Iris pigment epithelial cell (primary cell): ENCODE results near the gene WDR18.

Experiments
- DNase-seq: peaks from one replicate; pipeline ENCODE4 v3.0.0-alpha.2; 2011; ENCODE audit warnings: low read depth

The WDR18 gene

GRCh38 chr19:984165-984967, at the start of gene WDR18:
Gene WDR18 (plus strand): TSS chr19:984345. CDS start chr19:984354, 9 bp downstream.
- peak; percentile 86 for DNase-seq

- DNase-seq = peak; percentile 70
Observed at GRCh38 chr19:934865-935479, 49.2 kb upstream of the WDR18 start.

- no peak for DNase-seq
Observed at GRCh38 chr19:936175-936546, 48.0 kb upstream of the WDR18 start.

DNA sequence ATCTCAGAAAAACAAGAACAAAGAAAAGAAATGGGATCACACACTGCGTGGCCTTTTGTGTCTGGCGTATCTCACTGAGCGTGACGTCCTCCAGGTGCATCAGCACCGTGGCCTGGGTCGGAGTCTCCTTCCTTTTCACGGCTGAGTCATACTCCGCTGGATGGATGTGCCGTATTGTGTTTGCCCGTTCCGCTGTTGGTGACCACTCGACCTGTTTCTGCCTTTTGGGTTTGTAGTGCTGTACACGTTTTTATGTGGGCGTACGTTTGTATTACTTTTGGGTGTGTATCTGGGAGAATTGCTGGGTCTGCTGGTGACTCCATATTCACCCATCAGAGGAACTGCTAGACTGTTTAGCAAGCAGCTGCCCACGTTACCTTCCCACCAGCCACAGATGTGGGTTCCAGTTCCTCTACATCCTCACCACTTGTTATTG, 46.9 kb upstream of the WDR18 start:
- DNase-seq = no peak

DNA sequence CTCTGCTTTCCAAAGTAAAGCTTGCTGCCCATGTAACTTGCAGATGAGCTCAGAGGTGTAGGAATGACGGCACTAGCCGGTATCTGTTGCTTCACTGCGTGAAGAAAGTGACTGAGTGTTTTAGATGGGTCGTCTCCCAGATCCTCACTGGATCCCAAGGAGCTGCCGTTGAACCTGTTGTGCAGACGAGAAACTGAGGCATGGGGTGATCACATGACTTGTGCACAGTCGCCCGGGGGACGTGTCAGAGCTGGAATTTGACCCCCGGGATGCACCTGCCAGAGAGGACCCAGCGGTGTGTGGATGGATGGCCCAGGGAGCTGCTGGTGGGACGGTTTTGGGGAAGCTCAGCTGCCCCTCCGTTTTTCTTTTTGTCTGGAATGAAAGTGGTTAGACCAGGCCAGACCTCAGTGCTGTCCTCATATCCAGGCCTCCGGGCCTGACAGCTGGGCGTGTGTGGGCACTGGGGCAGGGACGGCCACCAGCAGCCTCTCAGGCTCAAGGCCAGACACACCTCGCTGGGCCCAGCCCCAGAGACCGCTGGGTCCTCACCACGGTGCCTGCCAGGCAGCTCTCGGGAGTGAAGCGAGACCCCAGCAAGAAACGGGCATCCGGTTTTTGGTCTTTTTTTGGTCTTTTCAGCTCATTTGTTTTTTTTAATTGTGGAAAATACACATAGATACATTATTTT, 45.8 kb upstream of the WDR18 start:
- DNase-seq = no peak

GRCh38 chr19:939439-939838, 44.7 kb upstream of the WDR18 start:
- DNase-seq = no peak

GRCh38 chr19:939922-940321, 44.2 kb upstream of the WDR18 start:
- DNase-seq = no peak

- no peak for DNase-seq
Observed at GRCh38 chr19:940591-941291, 43.4 kb upstream of the WDR18 start.

GRCh38 chr19:941292-942132, 42.6 kb upstream of the WDR18 start:
- no peak for DNase-seq

GRCh38 chr19:942133-942645, 42.0 kb upstream of the WDR18 start:
- no peak for DNase-seq

GRCh38 chr19:943551-944170, 40.5 kb upstream of the WDR18 start:
- DNase-seq = no peak

DNA sequence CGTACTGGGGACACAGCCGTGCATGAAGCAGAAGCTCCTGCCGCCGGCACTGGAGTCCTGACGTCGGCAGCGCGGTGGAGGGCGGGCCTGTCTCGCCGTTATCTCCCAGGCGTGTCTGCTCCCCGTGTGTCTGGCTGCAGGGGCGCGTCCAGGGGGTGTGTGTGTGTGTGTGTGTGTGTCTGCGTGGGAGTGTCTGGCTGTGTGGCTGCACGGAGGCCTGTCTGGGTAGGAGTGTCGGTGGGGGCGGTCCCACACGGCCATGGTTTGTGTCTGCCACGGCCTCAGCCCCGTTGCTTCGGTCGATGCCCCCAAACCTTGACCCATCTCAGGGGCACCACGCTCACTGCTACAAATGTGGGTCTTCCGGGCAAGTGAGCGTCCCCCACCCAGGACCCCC, 40.0 kb upstream of the WDR18 start:
- DNase-seq = no peak

- DNase-seq = no peak
Observed at GRCh38 chr19:944663-945241, 39.4 kb upstream of the WDR18 start.

- no peak for DNase-seq
Observed at GRCh38 chr19:945401-946252, 38.5 kb upstream of the WDR18 start.

GRCh38 chr19:947090-947706, 36.9 kb upstream of the WDR18 start:
- DNase-seq = no peak

- DNase-seq = no peak
Observed at GRCh38 chr19:947707-948539, 36.2 kb upstream of the WDR18 start.

GRCh38 chr19:948842-949496, 35.2 kb upstream of the WDR18 start:
- no peak for DNase-seq
